ENCODE results near the gene RBM38. TPM values are rescaled to one million over a fixed set of nuclear protein-coding genes. Genes with fewer than 3 reads are reported as not detected.

The RBM38 gene
- total and polyA plus RNA-seq, 10 of the 15 experiments (the other 5 are each of a cell fraction or from before 2014, with no cell fraction given): 0.32 to 118 (median 25.2) TPM

- intact Hi-C loops (cut with micrococcal nuclease; ENCODE audit: unreplicated experiment) (no loop called here), in situ Hi-C loops (cut with MboI) (loop anchor here (25.0 kb wide), 1 partner anchor 1284 kb away; the partner anchor contains the start of gene STX16)
- ChIA-PET POLR2A (no interaction called here), RAD21 (ENCODE audit: unreplicated experiment) (no interaction called here), CTCF (interaction anchor here (0.7 to 5.6 kb wide), 5 partner anchors 9 to 121 kb away, joined by 4 to 47 read pairs (median 7); no protein-coding TSS in a partner anchor), SMC1A (ENCODE audit: uncharacterized antibody, unreplicated experiment) (interaction anchor here (0.6 kb wide), 1 partner anchor 9 kb away, joined by 3 read pairs; no protein-coding TSS in a partner anchor)
- Histone ChIP-seq H3K4me1 (ENCODE audit: control insufficient read depth, insufficient read depth, low read length) (peaks cover 11% of the 10 kb centered on the region; the same call in 1 of the 2 replicates), H3K27ac (ENCODE audit: control insufficient read depth, insufficient read depth) (no peak overlapping the region), H4K20me1 (ENCODE audit: control insufficient read depth, insufficient read depth) (no peaks in the 10 kb centered on the region), H3K9me3 (replicated peaks; ENCODE audit: control insufficient read depth, insufficient read depth, low read length) (no peaks in the 10 kb centered on the region), H3K27me3 (replicated peaks in 1 of 2; ENCODE audit: control insufficient read depth in 2 of 2, insufficient read depth in 2 of 2, low read length in 1 of 2) (no peaks in the 10 kb centered on the region), H2AFZ (ENCODE audit: control insufficient read depth, low read depth, low read length) (no peak overlapping the region), H3K9ac (ENCODE audit: control insufficient read depth, insufficient read depth, low read length) (no peak overlapping the region), H3K4me3 (no peak overlapping the region), H3K36me3 (ENCODE audit: control insufficient read depth in 2 of 2, insufficient read depth in 2 of 2, low read length in 1 of 2) (peaks cover 29 to 38% of the 10 kb centered on the region in 2 experiments), H3K79me2 (ENCODE audit: control insufficient read depth, insufficient read depth, low read length) (no peaks in the 10 kb centered on the region), H3K4me2 (ENCODE audit: control insufficient read depth, insufficient read depth) (no peak overlapping the region)
- DNase-seq (ENCODE audit: low read depth, low spot score) (no peak), FAIRE-seq (no peak), ATAC-seq (no peak)
- 88% methylated on average over 16 of the region's 16 CpGs for WGBS (ENCODE audit: insufficient coverage, insufficient replicate concordance, low lambda C conversion rate, missing lambda C conversion rate)
- BruUV-seq (replicated peaks): no TSS peak
- TF ChIP-seq IRF4 (IDR thresholded peaks at IDR 0.05; ENCODE audit: low read depth, low read length): no peak
- TF ChIP-seq HDAC6 (IDR thresholded peaks at IDR 0.05; ENCODE audit: unreplicated experiment): no peak
- no peak for TF ChIP-seq FOXK2 (IDR thresholded peaks at IDR 0.05)
- TF ChIP-seq REST (IDR thresholded peaks at IDR 0.05; ENCODE audit: low read depth, low read length): no peak
- no peak for TF ChIP-seq RUNX3 (IDR thresholded peaks at IDR 0.05; ENCODE audit: low read length)
- TF ChIP-seq CBFB (IDR thresholded peaks at IDR 0.05; ENCODE audit: low read depth): no peak
- no peak for TF ChIP-seq CUX1 (IDR thresholded peaks at IDR 0.05; ENCODE audit: insufficient replicate concordance, low read depth, low read length)
- no peak for TF ChIP-seq E2F4 (IDR thresholded peaks at IDR 0.05; ENCODE audit: low read depth, low read length)
- no peak for TF ChIP-seq HCFC1 (IDR thresholded peaks at IDR 0.05; ENCODE audit: low read length)
- TF ChIP-seq SUZ12 (IDR thresholded peaks at IDR 0.05; ENCODE audit: unreplicated experiment): no peak
- no peak for TF ChIP-seq MEF2B (IDR thresholded peaks at IDR 0.05; ENCODE audit: partially characterized antibody, poor library complexity, severe bottlenecking)
Observed at GRCh38 chr20:57378107-57378506, 13.1 kb upstream of the RBM38 start.

Measured in GM12878 (cell line).